Measurements from ENCODE around the gene SSU72. TPM values are rescaled to one million over a fixed set of nuclear protein-coding genes. Genes with fewer than 3 reads are reported as not detected.
A peak's percentile ranks its signal among the peaks of the same experiment; 100 is the strongest.
"Not testable (repeated sequence)": the region's sequence is repeated elsewhere in the genome, so short reads cannot be mapped to it uniquely, and the experiment has no call there.

SSU72 gene
- total RNA-seq, 1 experiment from 2014 or later: 94.3 TPM

- DNase-seq: peak; percentile 99
- Histone ChIP-seq H3K4me3 (ENCODE audit: insufficient read depth, low read depth, low read length) (peak within 1 kb of the TSS; percentile 63), H3K27me3 (ENCODE audit: control insufficient read depth, insufficient read depth, low read length) (no peaks in the 10 kb centered on the region), H3K36me3 (replicated peaks; ENCODE audit: control insufficient read depth, insufficient read depth, low read length) (no peaks in the 10 kb centered on the region; the same call in none of the 2 replicates)
Observed at GRCh38 chr1:1540090-1540817, 34.4 kb downstream of the SSU72 start, which contains the start of gene TMEM240. TMEM240 (minus strand) TSS chr1:1540624; CDS start chr1:1540346, 278 bp downstream.

- peak; percentile 94 for DNase-seq
- H3K36me3 ChIP-seq (replicated peaks; ENCODE audit: control insufficient read depth, insufficient read depth, low read length): no peaks in the 10 kb centered on the region; the same call in none of the 2 replicates
- H3K27me3 ChIP-seq (ENCODE audit: control insufficient read depth, insufficient read depth, low read length): no peaks in the 10 kb centered on the region
- peak overlapping the region; percentile 63 for H3K4me3 ChIP-seq (ENCODE audit: insufficient read depth, low read depth, low read length)
Observed at GRCh38 chr1:1539310-1540089, 35.2 kb downstream of the SSU72 start.

GRCh38 chr1:1538989-1539309 lies 35.7 kb downstream of the SSU72 start:
- Histone ChIP-seq H3K4me3 (ENCODE audit: insufficient read depth, low read depth, low read length) (peak overlapping the region; percentile 63), H3K36me3 (replicated peaks; ENCODE audit: control insufficient read depth, insufficient read depth, low read length) (no peaks in the 10 kb centered on the region; the same call in none of the 2 replicates), H3K27me3 (ENCODE audit: control insufficient read depth, insufficient read depth, low read length) (no peaks in the 10 kb centered on the region)
- no peak for DNase-seq

- peak; percentile 72 for DNase-seq
- H3K4me3 ChIP-seq (ENCODE audit: insufficient read depth, low read depth, low read length): no peak overlapping the region
- no peaks in the 10 kb centered on the region; the same call in none of the 2 replicates for H3K36me3 ChIP-seq (replicated peaks; ENCODE audit: control insufficient read depth, insufficient read depth, low read length)
- no peaks in the 10 kb centered on the region for H3K27me3 ChIP-seq (ENCODE audit: control insufficient read depth, insufficient read depth, low read length)
Observed at GRCh38 chr1:1538334-1538733, 36.3 kb downstream of the SSU72 start.

- no peak for DNase-seq
- Histone ChIP-seq H3K36me3 (replicated peaks; ENCODE audit: control insufficient read depth, insufficient read depth, low read length) (no peaks in the 10 kb centered on the region; the same call in 1 of the 2 replicates), H3K4me3 (ENCODE audit: insufficient read depth, low read depth, low read length) (no peak overlapping the region), H3K27me3 (ENCODE audit: control insufficient read depth, insufficient read depth, low read length) (no peaks in the 10 kb centered on the region)
Observed at GRCh38 chr1:1537626-1538250, 36.9 kb downstream of the SSU72 start.

GRCh38 chr1:1536938-1537546 lies 37.6 kb downstream of the SSU72 start:
- H3K36me3 ChIP-seq (replicated peaks; ENCODE audit: control insufficient read depth, insufficient read depth, low read length): no peaks in the 10 kb centered on the region; the same call in 1 of the 2 replicates
- no peaks in the 10 kb centered on the region for H3K27me3 ChIP-seq (ENCODE audit: control insufficient read depth, insufficient read depth, low read length)
- H3K4me3 ChIP-seq (ENCODE audit: insufficient read depth, low read depth, low read length): no peak overlapping the region
- DNase-seq: peak; percentile 68

- Histone ChIP-seq H3K36me3 (replicated peaks; ENCODE audit: control insufficient read depth, insufficient read depth, low read length) (no peaks in the 10 kb centered on the region), H3K4me3 (ENCODE audit: insufficient read depth, low read depth, low read length) (no peak overlapping the region), H3K27me3 (ENCODE audit: control insufficient read depth, insufficient read depth, low read length) (no peaks in the 10 kb centered on the region)
- DNase-seq: peak; percentile 79
Observed at GRCh38 chr1:1536019-1536937, 38.4 kb downstream of the SSU72 start.

- Histone ChIP-seq H3K36me3 (replicated peaks; ENCODE audit: control insufficient read depth, insufficient read depth, low read length) (no peaks in the 10 kb centered on the region), H3K4me3 (ENCODE audit: insufficient read depth, low read depth, low read length) (no peak overlapping the region), H3K27me3 (ENCODE audit: control insufficient read depth, insufficient read depth, low read length) (no peaks in the 10 kb centered on the region)
- peak; percentile 80 for DNase-seq
Observed at GRCh38 chr1:1535201-1536018, 39.3 kb downstream of the SSU72 start.

- no peaks in the 10 kb centered on the region for H3K27me3 ChIP-seq (ENCODE audit: control insufficient read depth, insufficient read depth, low read length)
- H3K36me3 ChIP-seq (replicated peaks; ENCODE audit: control insufficient read depth, insufficient read depth, low read length): peaks cover 2% of the 10 kb centered on the region
Observed at GRCh38 chr1:1534401-1535154, 40.1 kb downstream of the SSU72 start.

GRCh38 chr1:1533894-1534291 lies 40.8 kb downstream of the SSU72 start:
- H3K4me3 ChIP-seq (ENCODE audit: insufficient read depth, low read depth, low read length); H3K27me3 ChIP-seq (ENCODE audit: control insufficient read depth, insufficient read depth, low read length); DNase-seq; H3K36me3 ChIP-seq (replicated peaks; ENCODE audit: control insufficient read depth, insufficient read depth, low read length): not testable (repeated sequence)

More at GRCh38 chr1:1534401-1535154, 40.1 kb downstream of the SSU72 start:
- H3K4me3 ChIP-seq (ENCODE audit: insufficient read depth, low read depth, low read length): no peak overlapping the region
- DNase-seq: peak; percentile 72

GRCh38 chr1:1533176-1533893 lies 41.3 kb downstream of the SSU72 start:
- not testable (repeated sequence) for DNase-seq; H3K4me3 ChIP-seq (ENCODE audit: insufficient read depth, low read depth, low read length); H3K27me3 ChIP-seq (ENCODE audit: control insufficient read depth, insufficient read depth, low read length); H3K36me3 ChIP-seq (replicated peaks; ENCODE audit: control insufficient read depth, insufficient read depth, low read length)

GRCh38 chr1:1531947-1532346 lies 42.7 kb downstream of the SSU72 start:
- no peak overlapping the region for H3K4me3 ChIP-seq (ENCODE audit: insufficient read depth, low read depth, low read length)
- DNase-seq: no peak
- H3K27me3 ChIP-seq (ENCODE audit: control insufficient read depth, insufficient read depth, low read length): no peaks in the 10 kb centered on the region
- peaks cover 3% of the 10 kb centered on the region for H3K36me3 ChIP-seq (replicated peaks; ENCODE audit: control insufficient read depth, insufficient read depth, low read length)
